NCI-H187 treated with DMSO at 0.1 percent for 48 hours (cell line): ENCODE results near the gene SPTAN1.
"Not testable (repeated sequence)": the region's sequence is repeated elsewhere in the genome, so short reads cannot be mapped to it uniquely, and the experiment has no call there.

ENCODE experiments used
- DNase-seq: peaks from one replicate; lab custom pipeline; 2025; lab: John Stamatoyannopoulos, UW

SPTAN1 gene

DNA sequence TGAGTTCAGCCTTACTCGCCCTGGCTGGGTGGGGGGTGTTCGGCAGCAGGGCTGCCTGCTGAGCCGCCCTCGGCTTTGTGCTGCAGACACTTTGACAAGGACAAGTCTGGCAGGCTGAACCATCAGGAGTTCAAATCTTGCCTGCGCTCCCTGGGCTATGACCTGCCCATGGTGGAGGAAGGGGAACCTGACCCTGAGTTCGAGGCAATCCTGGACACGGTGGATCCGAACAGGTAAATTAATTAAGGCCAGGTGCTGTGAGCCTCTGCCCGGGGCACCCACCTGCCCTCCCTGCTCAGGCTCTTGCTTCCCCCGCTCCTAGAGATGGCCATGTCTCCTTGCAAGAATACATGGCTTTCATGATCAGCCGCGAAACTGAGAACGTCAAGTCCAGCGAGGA lies 80.1 kb downstream of the SPTAN1 start:
- no peak for DNase-seq

DNA sequence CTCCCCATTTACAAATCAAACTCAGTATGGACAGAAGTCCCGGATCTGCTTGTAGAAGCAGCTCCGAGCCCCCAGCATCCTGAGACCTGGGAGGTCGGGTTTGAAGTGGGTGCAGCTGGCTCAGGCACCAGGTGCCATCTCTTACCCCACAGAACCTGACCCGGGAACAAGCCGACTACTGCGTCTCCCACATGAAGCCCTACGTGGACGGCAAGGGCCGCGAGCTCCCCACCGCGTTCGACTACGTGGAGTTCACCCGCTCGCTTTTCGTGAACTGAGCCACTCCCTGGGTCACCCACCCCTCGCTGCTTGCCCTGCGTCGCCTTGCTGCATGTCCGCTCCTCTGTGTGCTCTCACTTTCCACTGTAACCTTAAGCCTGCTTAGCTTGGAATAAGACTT lies 80.7 kb downstream of the SPTAN1 start:
- no peak for DNase-seq

DNA sequence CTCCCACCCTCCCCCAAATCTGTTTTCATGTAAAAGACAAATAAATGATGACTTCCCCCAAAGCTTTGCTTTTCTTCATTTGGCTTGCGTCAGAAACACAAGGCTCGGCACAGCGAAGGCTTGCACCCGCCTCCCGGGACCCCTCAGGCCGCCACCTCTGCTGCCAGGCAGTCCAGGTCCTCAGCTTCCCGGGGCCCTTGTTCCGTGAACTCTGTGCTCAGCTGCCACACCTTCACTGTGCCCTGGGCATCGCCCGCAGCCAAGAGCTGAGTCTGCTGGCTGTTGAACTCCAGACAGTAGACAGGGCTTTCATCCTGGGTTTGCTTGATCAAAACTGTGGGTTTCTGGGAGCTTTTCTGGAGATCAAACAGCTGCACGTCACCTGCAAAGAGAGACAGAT lies 81.2 kb downstream of the SPTAN1 start:
- no peak for DNase-seq

DNA sequence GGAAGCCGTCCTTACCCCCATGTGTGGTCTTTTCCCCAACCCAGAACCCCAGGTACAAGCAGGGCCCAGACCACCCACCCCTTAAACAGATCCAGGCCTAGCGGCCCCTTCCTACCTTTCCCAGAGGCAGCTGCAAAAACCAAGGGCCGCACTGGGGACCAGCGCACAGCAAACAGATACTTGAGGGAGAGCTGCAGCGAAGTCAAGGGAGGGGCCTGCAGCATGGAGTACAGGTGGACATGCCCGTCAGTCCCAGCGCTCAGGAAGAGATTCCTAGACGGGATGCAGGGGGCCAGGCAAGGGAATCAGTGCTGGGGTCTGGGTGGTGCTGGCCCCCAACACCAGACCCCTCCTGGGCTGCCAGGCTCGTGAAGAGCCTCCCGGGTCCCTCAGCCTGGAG lies 81.7 kb downstream of the SPTAN1 start:
- no peak for DNase-seq

DNA sequence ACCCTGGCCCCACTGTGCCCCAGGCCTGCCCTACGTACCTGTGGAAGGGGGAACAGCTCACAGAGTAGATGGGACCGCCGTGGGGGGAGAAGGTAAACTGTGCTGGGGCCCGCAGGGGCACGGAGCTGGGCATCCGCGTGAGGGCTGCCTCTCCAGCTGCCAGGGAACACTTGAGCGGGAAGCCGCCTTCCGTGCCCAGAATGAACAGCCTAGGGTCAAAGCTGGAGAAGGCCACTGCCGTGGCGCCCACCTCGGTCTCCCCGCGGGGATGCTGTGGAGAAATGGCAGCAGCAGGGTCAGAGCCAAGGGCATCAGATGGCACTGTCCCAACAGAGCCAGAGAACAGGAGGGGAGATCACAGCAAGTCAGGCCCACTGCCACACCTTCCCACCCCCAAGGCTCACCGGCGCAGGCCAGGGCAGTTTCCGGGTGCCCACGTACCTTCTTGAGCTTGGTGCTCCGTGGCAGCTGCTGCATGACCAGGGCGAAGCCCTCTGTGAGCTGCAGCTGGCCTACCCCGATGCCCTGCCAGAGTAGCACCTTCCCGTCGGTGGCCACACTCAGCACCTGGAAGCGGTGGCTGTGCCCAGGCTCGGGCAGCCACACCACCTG lies 82.4 kb downstream of the SPTAN1 start:
- no peak for DNase-seq

DNA sequence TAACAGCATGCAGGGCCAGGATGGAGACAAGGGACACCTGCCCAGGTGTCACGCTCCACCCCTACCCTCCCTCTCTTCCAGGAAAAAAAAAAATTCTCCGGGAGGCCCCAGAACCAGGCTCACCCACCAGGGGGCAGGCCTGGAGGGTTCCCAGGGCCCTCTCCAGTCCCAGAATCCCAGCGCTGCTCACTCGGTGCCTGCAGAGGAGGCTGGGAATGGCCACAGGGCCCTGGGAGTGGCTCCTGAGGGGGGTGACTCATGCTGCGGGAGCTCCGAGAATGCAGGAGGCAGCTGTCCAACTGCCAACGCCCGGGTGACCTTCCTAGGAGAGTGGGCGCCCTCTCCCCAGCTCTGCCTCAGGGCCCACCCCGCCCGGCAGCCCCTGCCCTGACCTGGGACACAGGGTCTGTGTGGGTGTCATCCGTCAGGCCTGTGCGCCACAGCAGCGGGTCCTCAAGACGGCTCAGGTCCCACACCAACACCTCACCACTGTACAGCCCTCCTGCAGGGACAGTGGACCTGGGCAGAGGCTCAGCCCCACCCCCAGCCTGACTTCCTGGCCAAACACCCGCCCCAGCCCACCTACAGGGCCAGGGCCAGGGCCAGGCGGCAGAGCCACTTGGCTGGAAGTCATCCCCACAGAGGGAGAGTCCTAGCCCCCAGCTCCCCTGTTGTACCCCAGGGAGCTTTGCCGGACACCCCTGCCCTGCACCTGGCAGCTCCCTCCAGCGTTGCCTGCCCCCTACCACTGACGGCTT lies 83.1 kb downstream of the SPTAN1 start:
- no peak for DNase-seq

DNA sequence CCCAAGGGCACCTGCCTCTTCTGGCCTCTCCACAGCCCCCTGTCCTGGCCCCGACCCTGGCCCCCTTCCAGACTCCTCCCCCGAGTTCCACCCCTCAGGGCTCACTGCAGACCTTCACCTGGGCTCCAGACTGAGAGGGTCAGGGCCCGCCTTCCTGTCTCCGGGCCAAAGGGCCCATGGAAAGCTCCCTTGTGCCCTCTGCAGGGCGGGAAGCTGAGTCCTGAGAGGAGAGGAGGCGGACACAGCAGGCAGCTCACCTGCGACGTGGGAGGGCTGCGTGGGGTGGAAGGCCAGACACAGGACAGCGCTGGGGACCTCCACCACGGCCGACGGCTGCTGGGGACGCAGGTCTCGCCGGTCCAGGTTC lies 83.6 kb downstream of the SPTAN1 start:
- no peak for DNase-seq

DNA sequence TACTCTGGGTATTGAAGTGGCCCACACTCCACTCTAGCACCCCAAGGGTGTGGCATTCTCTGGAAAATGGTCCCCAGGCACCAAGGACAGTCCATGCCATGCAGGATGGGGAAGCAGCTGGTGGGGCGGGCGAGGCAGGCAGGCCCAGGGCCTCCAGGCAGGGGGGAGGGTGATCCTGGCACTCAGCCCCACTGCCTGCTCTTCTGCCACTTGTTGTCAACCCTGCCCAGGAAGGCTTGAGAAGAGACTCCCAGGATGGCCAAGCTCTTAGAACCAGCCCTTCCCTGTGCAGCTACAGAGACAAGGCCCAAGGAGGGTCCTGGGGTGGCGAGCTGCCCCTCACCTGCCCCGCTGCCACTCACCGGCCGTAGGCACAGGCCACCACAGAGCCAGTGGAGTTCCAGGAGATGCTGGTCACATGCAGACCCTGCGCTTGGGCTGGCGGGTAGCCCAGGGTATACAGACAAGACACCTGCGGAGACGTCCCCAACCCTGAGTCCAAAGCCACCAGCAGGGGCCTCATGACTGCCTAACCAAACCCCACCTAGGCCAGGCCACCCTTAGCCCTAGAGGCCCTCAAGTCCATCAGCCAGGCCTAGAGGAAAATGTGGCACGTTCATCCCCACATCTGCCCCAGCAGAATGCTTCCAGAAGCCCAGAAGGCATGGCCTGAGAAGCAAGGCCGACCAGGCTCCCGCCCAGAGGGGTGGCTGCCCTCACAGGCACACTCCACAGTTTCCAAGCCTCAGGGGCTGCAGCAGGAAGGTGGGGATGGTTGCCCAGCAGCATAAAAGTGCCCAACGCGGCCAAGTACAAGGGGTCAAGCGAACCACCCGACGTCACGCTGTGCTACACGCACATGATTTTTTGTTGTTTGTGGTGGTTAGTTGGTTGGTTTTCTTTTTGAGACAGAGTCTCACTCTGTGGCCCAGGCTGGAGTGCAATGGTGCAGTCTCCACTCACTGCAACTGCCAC lies 84.5 kb downstream of the SPTAN1 start:
- DNase-seq = no peak

DNA sequence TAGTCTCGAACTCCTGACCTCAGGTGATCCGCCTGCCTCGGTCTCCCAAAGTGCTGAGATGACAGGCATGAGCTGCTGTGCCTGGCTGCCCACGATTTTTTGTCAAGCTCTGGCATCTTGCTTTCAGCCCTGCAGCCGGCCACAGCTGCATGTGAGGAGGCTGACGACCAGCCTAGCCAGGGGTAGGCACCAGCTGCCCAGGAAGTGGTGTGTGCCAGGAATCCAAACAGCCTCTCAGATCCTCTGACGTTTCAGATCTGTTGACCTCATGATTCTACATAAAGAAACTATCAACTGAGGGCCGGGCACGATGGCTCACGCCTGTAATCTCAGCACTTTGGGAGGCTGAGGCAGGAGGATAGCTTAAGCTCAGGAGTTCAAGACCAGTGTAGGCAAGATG lies 85.3 kb downstream of the SPTAN1 start:
- DNase-seq = no peak

DNA sequence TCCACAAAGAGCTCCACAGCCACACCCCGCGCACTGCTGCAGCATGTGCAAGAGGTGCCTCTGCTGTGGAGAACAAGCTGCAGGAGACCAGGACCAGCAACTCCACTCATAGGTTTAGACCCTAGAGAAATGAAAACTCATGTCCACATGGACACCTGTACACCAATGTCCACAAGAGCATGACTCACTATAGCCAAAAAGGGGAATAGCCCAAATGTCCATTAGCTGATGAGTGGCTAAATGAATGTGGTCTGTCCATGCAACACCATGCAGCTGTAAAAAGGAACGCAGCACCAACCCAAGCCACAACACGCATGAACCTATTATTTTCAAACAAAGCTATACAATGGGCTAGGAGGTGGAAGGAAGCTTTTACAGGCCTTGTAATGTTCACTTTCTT lies 86.2 kb downstream of the SPTAN1 start:
- DNase-seq = no peak

DNA sequence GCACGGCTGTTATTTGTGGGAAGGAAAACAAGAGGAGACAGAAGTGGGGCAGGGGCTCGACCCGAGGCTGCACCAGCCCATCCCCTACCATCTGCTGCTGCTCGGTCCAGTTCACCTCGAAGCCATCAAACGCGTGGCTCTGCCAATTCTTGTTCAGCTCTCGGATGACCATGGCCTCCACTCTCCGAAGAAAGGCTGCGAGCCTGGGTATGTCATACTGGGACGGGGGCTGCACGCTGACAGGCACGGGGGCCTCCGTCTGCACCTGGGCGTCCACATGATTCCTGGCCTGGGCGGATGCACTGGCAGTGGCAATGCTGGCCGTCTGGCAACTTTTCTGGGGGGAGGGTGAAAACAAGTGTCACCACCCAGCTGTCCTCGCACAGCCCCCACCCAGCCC lies 88.2 kb downstream of the SPTAN1 start:
- no peak for DNase-seq

DNA sequence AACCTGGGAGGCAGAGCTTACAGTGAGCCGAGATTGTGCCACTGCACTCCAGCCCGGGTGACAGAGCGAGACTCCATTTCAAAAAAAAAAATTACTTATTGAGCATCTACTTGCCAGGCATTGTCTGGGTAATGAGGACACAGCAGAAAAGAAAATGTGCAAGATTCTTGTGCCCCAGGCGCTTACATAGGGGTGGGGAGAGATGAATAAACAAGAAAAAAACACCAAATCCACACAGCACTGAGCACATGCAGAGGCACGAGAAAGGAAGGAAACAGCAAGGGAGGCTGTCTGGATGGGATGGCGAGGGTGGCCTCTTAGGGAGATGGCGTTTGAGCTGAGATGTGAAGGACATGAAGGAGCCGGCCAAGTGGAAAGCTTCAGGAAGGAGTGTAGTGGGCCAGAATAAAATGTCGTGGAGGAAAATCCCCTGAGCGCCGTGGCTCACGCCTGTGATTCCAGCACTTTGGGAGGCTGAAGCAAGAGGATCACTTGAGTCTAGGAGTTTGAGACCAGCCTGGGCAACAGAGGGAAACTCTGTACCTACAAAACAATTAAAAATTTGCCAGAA lies 90.4 kb downstream of the SPTAN1 start:
- DNase-seq = no peak

DNA sequence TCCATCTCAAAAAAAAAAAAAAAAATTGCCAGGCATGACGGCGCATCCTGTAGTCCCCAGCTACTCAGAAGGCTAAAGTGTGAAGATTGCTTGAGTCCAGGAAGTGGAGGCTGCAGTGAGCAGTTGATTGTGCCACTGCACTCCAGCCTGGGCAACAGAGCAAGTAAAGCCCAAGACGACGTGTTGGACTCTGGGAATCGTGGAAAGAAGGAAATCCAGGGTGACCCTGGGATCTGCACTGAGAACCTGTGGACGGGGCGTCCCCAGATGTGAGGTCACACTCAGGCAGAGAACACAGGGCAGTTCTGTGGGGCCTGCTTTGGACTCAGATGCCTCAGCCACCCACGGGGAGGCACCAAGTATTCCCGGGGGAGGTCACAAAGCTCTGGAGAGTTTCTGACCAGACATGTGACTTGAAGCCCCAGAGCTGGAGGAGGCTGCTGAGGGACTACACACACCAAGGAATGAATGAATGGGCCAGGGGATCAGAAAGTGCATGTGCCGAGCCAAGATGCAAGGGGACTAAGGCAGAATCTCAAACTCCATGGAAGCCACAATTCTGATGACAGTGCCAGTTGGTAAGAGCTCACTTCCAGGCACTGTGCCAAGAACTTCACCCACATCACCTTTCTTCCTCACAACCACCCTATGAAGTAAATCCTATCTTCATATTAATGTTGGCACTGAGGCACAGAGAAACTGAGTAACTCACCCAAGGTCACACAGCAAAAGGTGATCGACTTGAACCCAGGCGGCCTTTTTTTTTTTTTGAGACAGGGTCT lies 91.3 kb downstream of the SPTAN1 start:
- DNase-seq = no peak

DNA sequence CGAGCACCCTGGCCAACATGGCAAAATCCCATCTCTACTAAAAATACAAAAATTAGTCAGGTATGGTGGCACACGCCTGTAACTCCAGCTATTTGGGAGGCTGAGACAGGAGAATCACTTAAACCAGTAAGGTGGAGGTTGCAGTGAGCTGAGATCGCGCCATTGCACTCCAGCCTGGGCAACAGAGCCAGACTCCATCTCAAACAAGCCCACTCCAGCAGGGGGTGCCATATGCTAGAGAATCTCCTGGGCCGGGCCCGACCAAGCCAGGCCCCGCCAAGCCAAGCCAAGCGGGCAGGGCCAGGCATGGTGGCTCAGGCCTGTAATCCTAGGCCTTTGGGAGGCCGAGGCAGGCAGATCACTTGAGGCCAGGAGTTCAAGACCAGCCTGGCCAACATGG lies 95.8 kb downstream of the SPTAN1 start:
- not testable (repeated sequence) for DNase-seq

DNA sequence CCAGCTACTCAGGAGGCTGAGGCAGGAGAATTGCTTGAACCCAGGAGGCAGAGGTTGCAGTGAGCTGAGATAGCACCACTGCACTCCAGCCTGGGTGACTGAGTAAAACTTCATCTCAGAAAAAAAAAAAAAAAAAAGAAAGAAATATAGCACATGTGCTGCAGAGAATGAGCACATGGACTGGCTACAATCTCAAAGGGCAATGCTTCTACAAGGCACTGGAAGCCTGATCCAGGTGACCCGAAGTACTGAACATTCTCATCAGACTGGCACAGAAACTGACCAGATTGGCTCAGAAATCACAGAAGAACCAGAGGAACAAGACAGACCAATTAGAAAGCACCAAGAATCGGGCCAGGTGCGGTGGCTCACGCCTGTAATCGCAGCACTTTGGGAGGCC lies 99.4 kb downstream of the SPTAN1 start:
- DNase-seq = no peak

DNA sequence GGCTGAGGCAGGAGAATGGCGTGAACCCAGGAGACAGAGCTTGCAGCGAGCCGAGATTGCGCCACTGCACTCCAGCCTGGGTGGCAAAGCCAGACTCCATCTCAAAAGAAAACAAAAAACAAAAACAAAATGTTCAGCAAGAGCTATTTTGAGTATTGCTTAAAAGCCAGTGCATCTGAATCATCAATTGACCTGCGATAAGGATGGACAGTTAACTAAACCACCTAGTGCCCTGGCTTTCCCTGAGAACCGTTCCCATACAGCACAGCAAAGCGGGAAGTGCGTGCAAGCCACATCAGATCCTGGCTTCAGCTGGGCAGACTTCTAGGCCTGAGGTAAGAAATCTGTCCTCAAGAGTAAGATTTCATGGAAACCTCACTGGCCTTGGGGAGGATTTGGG lies 101.5 kb downstream of the SPTAN1 start:
- no peak for DNase-seq

DNA sequence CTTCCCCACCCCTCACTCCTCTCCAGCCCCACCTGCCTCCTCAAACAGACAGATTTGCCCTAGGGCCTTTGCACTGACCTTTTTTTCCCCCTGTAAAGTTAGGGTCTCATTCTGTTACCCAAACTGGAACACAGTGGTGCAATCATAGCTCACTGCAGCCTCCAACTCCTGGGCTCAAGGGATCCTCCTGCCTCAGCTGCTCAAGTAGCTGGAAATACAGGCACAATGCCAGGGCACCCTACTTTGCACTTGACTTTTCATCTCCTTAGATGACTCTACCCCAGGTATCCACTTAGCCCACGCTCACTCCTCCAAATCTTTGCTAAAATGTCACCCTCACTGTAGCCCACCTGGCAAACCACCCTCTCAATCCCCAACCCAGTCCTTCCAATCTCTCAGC lies 102.1 kb downstream of the SPTAN1 start:
- no peak for DNase-seq

DNA sequence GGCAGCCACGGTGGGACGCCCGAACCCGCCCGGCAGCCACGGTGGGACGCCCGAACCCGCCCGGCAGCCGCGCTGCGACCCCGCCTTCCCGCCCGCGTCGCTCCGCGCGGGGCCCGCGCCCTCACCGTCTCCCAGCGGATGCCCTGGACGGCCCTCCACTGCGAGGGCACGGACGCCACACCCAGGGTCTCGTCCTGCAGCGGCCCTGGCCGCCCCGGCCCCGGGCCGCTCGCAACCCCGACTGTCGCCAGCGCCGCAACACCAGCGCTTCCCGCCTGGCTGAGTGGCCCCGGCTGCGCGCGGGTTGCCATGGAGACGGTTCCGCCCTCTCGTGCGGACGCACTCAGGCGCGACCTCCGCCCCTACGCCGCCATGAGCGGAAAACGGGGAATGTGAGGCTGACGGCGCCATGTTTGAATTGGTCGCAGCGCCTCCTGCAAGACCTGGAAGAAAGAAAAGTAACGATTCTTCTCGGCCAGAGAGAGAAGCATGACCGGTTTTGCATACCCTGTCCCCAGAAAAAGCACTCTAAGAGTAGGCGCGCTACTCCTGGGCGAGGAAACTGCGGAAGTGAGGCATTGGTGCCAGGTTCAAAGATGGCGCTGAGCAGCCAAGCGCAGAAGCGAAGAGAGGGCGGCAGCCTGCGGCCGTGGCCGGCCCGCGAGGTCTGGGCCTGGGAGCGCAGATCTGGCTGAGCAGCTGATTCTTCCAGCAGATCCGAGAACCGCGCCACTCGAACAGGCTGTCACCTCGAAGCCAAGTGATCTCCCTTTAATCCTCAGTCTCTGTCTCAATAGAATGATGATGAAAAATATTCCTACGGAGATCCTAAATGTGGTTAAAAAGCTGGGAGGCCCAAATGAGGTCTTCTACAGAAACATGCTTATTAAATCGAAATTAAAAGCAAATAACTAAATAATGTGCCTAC lies 104.3 kb downstream of the SPTAN1 start, which contains the start of gene DYNC2I2:
TSS of gene DYNC2I2 (minus strand) at position 432 of the 928 bp plus-strand sequence. CDS start at position 311, 121 bp downstream.
- DNase-seq = no peak

DNA sequence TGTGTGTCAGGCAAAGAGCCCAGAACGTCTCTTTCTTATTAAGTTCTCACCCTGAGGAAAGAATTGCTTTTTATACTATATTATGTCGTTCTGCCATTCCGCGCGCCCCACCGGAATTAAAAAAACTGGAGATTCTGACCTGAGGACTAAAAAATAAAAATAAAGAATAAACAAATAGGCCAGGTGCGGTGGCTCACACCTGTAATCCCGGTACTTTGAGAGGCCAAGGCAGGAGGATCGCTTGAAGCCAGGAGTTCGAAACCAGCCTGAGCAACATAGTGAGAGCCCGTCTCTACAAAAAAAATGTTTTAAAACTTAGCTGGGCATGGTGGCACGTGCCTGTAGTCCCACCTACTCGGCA lies 104.9 kb downstream of the SPTAN1 start:
- no peak for DNase-seq

DNA sequence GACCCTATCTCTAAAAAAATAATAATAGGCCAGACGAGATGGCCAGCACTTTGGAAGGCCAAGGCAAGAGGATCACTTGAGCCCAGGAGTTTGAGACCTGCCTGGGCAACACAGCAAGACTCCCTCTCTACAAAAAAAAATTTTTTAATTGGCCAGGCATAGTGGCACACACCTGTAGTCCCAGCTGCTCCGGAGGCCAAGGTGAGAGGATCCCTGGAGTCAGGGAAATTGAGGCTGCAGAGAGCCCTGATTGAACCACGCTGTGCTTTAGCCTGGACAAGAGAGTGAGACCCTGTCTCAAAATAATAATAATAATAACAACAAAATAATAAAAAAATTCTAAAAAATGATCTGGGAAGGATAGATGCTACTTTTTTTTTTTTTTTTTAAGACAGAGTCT lies 105.4 kb downstream of the SPTAN1 start:
- DNase-seq = no peak
